Epithelial cell of prostate (primary cell): ENCODE data around the gene ANXA6.
"Not testable (repeated sequence)": the region's sequence is repeated elsewhere in the genome, so short reads cannot be mapped to it uniquely, and the experiment has no call there.

Experiments
- DNase-seq: peaks from one replicate; pipeline ENCODE4 v3.0.0-alpha.2; 2011; ENCODE audit warnings: low read depth, low spot score
- H3K27ac ChIP-seq: fragments of 450-650 bp; 2 replicates; pipeline ENCODE4 v1.5.1; 2017; ENCODE audit warnings: mild to moderate bottlenecking

Gene ANXA6

DNA sequence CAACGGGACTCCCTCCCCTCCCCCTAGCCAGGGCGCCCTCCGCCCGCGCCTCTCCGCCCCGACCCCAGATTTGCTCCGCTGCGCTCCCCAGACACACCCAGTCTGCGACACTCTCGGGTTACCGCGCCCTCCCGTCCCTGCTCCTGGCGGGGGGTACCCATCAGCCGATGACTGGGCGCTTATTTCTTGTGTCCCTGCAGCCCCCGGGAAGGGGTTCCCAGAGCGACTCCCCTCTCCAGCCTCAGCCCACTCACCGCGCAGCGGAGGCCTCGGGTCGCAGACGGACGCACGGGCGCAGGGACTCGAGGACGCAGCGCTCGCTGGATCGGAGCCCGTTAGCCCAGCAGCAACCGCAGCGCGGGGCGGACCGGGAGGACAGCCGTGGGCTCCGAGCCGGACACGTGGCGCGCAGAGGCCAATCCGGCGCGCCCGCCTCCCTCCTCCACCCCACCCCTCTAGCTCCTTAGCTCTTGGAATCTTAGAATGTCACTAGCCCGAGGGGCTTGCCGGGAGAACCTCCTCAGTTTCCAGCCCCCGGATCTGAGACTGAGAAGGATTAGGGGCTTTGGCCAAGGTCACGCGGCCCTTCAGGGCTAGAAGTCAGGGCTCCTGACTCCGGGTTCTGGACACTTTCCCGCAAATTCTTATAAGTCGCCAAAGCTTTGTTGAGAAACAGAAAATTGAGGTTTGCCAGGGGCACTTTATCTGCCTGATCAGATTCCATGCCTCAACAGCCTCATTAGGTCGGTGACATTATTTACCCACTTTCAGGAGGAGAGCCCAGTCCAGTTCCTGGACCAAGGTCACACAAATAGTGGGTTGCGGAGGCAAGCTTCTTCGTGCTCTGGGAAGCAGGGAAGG, at the start of gene ANXA6:
Gene ANXA6 (minus strand): TSS at position 354 of the 861 bp plus-strand sequence. CDS start 9,878 bp downstream, outside the sequence.
- no peak within 1 kb of the TSS for H3K27ac ChIP-seq
- DNase-seq = no peak

DNA sequence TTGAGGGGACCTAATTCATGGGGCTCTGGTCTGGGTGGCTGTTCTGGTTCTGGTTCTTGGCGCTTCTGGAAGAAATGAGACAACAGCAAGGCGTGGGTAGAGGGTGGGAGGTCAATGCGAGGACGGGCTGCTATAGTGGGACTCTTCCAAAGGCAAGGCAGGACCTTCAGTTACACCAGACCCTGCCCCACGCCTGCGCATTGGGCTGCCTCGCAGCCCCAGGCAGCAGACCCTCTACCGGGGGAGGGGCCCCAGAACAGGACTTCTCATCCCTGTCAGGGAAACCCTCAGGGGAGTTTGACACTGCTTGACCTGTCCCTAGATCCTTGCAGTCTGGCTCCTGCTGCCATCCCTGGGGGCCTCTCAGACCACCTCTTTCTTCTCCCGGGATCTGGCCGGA, 47.8 kb upstream of the ANXA6 start:
- DNase-seq = no peak
- no peak overlapping the region for H3K27ac ChIP-seq

DNA sequence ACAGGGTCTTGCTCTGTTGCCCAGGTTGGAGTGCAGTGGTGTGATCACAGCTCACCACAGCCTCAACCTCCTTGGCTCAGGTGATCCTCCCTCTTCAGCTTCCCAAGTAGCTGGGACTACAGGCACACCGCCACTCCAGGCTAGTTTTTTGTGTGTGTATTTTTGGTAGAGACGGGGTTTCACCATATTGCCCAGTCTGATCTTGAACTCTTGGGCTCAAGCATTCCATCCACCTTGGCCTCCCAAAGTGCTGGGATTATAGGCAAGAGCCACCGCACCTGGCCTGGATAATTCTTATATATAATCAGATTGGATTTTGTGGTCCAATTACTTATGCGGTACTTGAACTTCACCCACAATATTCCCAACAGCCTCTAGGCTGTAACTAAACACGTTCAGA, 46.5 kb upstream of the ANXA6 start:
- no peak for DNase-seq
- no peak overlapping the region for H3K27ac ChIP-seq

DNA sequence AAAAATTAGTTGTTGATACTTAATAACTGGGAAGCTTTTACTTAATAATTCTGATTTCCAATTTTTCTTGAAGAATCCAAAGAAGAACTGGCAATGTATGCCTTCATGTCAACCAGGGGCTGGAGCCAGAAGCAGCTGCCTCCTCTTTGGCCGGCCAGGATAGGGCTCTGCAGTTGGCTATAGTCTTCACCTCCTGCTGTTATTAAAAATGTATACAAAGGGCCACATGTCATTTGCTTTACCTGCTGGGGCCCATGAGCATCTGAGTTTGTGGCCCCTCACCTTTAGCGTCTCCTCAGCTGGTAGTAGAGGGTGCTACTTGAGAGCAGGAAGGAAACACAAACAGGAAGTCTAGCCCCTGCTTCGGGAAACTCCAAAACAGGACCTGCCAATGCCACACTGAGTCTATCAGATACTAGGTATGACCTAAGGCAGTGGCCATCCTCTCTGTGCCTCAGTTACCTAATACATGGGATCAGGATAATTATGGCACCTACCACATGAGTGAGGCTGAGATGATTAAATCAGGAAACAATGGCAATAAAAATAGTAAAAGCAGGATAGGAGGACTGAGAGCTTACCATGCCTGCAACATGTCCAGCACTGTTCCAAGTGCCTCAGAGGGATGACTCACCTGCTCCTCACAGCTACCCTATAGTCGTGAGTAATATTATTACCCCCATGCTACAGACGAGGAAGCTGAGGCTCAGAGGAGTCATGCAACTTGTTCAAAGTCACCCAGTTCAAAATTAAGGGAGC, 45.0 kb upstream of the ANXA6 start:
- peak overlapping the region; percentile 52 for H3K27ac ChIP-seq
- DNase-seq = peak; percentile 94

DNA sequence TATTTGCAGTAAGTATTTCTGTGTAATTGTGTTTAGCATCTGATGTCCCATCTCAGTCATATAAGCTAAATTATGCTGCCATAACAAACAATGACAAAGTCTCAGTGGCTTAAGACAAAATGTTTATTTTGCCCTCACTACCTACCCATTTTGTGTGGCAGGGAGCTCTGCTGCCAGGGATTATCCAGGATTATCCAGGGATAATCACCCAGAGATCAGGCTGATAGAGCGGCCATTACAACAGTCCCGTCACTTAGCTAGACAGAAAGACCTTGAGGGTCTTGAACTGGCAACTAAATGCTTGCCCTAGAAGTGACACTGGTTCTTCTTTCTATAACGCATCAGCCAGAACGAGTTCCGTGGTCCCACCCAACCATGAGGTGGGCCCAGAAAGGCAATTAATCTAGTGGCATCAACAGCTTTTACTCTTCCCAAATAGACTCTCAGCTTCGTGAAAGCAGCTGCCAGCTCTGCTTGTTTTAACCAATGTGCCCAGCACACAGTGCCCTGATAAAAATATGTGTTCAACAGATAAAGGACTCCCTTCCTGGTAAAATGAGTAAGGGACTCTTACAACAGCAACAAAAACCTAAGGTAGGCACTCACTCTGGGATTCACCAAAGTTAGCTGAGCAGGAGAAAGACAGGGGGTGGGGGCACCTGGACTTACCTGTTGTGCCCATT, 43.5 kb upstream of the ANXA6 start:
- H3K27ac ChIP-seq = no peak overlapping the region
- DNase-seq = no peak

DNA sequence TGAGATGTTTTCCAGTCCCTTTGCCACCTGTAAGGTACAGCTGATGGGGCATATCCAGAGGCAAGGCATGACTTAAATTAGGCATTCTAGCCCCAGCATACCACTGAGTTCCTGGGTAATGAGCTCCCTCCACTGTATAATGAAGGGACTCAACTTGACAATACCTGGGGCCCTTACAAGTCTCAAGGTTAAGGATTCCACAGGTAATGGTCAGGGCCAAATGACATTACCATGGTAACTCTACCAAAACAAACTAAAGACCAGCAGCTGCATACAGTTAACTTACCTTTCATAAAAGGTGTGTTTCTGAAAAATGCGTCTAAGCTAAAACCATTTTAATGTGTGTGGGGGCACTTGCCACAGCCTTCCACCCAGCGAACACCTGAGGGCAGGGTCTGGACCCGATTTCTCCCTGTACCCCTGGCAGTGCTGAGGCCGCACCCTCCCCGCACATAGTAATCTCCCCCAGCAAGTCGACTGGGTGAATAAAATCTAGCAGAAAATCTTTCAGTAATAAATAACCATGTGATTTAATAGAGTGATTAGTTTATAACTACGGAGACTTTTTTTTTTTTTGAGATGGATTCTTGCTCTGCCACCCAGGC, 42.1 kb upstream of the ANXA6 start:
- H3K27ac ChIP-seq = no peak overlapping the region
- no peak for DNase-seq

DNA sequence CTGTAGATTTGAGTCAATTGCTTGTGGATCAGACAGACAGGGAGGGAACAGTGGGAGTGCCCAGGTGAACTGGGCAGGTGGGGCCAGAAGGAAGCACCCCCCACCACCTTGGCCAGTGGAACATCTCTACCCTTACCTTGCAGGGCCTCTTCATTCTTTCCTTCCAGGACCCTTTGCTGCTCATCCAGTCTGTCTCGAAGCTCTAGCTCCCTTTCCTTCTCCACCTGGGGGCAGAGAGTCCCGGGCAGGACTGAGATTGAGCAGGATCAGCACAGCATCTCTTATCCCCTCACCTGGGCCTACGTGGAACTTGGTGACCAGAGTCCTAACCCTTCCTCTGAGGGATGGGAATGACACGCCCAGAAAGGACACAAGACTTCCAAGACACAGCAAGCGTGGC, 41.3 kb upstream of the ANXA6 start:
- no peak overlapping the region for H3K27ac ChIP-seq
- no peak for DNase-seq

DNA sequence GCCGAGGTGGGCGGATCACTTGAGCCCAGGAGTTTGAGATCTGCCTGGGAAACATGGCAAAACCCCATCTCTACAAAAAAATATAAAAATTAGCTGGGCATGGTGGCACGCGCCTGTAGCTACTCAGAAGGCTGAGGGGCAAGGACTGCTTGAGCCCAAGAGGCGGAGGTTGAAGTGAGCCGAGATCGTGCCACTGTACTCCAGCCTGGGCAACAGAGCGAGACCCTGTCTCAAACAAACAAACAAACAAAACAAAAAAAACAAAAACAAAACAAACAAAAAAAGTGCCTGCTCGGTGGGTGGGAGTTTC, 39.7 kb upstream of the ANXA6 start:
- not testable (repeated sequence) for DNase-seq, H3K27ac ChIP-seq

DNA sequence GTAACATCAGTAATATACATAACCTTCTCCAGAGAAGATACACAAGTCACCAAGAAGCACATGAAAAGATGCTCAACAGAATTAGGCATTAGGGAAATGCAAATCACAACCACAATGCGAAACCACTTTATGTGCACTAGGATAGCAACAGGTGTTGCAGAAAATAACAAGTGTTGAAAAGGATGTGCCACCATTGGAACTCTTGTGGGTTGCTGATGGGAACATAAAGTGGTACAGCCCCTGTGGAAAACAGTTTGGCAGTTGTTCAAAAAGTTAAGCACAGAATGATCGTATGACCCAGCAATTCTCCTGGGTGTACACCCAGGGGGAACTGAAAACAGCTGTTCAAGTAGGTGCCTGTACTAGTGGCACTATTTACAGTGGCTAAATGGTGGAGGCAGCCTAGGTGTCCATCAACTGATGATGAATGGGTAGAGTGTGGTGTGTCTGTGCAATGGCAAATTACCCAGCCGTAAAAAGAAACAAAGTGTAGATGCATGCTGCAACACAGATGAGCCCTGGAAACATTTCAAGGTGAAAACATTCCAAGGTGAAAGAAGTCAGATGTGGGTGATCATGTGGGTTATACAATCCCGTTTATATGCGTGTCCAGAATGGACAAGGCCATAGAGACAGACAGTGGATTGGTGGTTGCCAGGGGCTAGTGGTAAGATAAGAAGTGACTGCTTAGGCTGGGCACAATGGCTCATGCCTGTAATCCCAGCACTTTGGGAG, 39.1 kb upstream of the ANXA6 start:
- DNase-seq = no peak
- no peak overlapping the region for H3K27ac ChIP-seq

DNA sequence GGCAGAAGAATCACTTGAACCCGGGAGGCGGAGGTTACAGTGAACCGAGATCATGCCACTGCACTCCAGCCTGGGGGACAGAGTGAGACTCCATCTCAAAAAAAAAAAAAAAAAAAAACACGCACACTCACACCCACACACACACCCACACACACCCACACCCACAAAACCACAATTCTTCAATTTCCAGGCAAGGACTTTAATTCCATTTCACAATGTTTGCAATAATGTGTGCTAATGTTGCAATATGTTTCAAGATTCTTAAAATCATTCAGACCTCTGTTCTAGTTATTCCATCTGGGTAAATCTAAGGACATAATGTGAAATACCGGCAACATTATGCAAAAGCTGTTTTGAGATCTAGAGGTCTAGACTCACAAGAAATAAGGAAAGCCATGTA, 38.0 kb upstream of the ANXA6 start:
- no peak overlapping the region for H3K27ac ChIP-seq
- DNase-seq = no peak

DNA sequence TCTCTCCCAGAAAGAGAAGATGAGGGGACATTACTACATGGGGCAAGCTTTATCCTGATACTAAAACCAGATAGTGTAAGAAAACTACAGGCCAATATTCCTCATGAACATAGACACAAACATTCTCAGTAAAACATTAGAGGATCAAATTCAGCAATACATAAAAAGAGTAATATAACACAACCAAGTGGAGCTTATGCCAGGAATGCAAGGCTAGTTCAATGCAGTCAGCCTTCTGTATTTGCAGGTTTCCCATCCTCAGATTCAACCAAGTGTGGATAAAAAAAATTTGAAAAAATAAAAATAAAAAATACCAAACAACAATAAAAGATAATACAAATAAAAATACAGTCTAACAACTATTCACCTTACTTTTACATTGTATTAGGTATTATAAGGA, 35.0 kb upstream of the ANXA6 start:
- H3K27ac ChIP-seq = no peak overlapping the region
- no peak for DNase-seq

DNA sequence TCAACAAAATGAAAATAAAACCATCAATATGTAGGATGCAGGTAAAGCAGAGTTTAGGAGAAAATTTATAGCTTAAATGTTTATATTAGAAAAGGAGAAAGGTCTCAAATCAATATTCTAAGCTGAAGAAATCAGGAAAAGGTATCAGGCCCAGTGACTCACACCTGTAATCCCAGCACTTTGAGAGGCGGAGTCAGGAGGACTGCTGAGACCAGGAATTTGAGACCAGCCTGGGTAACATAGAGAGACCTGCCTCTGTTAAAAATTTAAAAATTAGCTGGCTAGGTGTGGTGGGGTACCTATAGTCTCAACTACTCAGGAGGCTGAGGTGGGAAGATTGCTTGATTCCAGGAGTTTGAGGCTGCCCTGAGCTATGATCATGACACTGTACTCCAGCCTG, 34.1 kb upstream of the ANXA6 start:
- H3K27ac ChIP-seq = no peak overlapping the region
- DNase-seq = no peak

DNA sequence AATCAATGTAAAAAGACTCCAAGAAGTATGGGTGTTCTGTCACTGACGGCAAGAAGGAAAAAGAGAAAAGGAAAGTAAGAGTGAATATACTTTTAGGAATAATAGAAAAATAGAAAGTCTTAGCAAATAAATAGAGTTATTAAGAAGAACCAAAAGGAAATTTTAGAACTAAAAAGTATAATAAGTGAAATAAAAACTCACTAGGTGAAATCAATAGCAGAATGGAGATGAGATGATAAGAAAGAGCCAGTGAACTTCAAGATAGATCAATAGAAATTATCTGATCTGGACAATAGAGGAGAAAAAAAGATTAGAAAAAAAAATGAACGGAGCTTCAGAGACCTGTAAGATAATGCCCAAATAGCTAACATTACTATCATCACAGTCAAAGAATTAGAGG, 31.6 kb upstream of the ANXA6 start:
- DNase-seq = no peak
- H3K27ac ChIP-seq = no peak overlapping the region

DNA sequence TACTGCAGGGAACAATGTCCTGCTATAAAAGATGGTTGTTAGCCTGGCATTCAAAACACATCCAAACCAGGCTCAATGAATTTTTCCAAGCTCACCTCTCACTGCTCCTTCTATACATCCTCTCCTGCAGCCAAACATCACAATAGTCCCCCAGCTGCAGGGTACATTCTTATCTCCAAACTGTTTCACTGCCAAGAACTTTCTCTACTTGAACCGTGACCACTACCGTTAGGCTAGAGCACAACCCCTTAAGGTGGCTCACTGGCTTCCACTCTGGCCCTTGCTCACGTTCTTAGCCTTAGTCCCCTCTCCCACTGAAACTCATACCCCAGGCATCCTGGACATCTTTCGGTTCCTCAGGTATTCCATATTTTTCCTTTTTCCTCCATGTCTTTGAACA, 29.0 kb upstream of the ANXA6 start:
- no peak for DNase-seq
- no peak overlapping the region for H3K27ac ChIP-seq

DNA sequence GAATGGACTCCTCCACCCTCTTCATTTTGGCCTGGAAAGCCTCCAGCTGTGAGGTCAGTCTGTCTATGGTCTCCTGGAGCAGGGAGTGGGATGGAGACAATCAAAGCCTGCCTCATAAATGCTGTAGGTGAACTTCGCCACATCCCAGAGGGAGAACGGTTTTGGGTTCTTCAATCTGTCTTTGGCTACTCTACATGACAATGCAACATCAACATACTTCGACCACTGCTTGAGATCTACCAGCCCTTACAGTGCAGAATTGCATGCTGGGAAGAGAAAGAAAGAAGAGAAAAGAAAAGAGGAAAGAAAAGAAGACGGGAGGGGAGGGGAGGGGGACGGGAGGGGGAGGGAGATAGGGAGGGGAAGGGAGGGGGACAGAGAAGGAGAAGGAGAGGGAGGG, 28.5 kb upstream of the ANXA6 start:
- no peak for DNase-seq
- H3K27ac ChIP-seq = no peak overlapping the region

DNA sequence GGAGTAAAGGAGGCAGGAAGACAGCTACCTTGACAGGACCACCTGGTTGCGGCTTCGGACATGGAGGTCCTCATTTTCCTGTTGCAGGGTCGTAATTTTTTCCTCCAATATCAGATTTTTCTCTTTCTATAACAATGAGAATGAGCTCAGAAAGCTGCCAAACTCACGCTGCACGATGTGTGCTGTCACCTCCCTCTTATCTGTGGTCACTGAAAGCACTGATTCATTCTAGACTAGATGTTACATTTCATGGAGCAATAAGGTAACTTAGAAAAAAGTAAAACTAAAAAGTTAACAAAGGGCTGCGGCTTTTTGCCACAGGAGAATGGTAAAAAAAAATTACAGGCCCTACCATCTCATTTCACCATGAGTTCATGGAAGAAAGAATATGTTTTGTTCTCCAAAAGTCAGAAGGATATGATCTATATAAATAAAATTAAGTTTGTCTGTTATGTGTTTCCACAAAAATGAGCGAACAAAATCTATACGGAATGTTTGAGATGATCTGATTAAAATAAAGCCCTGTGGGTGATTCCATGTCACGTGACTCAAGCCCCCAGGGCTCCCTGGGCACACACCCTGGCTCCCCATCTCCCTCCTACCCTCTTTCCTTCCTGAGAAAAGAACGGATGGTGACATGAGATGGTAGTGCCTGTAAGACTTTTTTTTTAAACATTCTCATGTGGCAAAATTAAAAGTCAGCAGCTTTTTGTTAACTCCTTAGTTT, 26.9 kb upstream of the ANXA6 start:
- no peak for DNase-seq
- H3K27ac ChIP-seq = peak overlapping the region; percentile 32

DNA sequence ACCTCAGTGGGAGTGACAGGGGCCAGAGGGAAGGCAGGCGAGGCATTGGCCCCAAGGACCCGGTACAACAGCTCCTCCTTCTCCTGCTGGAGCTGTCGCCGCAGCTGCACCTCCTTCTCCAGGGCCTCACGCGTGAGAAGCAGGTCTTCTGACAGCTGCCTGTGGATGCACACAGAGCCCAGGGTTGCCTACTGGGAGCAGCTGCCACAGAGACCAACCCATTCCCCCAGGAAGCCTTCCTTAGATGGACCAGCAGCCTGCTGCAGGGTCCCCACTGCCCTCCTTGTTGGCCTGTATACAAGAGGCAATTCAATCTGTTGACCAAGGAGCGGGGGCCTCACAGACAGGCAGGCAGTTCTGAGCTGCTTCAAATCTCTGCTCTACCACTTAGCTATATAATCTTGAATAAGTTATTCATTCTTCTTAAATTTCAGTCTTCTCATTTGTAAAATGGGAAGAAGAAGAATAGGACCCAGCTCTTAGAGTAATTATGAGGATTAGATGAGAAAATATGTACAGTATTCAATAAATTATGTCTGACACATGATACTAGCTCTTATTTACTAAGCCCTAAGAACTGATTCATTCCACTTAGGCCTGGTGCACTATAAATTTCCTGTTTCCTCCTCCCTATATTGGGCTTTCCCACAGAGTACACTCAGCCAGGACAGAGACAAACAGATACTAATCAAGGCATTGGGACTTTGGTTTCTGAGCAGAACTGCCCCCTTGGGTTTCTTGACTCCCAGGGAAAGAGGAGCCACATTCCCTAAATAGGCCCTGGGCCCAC, 26.1 kb upstream of the ANXA6 start:
- DNase-seq = peak; percentile 65
- peak overlapping the region; percentile 32 for H3K27ac ChIP-seq

DNA sequence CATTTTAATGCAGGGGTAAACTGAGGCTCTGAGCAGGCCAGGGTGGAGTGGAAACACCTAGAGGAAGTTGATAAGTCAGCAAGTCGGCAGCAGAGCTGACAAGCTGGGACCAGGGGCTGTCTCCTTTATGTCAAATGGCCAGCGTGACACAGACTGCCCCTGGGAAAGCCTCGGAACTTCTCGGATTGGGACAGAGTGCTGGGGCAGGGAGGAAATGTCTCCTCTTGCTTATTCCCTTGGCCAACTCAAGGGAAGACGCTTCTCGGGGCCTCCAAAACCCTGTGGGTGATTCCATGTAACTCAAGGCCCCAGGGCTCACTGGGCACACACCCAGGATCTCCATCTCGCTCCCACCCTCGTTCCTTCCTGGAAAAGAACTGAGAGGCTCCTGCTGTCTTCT, 25.4 kb upstream of the ANXA6 start:
- no peak for DNase-seq
- no peak overlapping the region for H3K27ac ChIP-seq

DNA sequence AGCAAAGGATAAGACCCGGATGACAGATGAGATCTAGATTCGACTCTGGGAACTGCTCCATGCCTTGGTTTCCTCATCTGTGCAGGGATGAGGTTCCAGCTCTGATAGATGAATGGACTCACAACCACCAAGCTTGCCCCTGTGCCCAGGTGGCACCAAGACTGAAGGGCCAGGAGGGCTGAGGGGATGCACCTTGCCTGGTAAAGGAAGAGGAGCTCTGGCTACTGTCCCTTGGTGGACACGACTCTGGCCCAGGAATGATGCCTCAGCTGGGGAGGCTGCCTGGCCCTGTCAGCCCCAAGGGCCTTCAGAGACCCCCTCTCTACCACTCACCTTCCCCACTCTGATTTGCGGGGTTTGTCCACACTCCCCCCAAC, 24.9 kb upstream of the ANXA6 start:
- no peak for DNase-seq
- H3K27ac ChIP-seq = no peak overlapping the region
